CD8-positive, alpha-beta memory T cell (primary cell): ENCODE data around the gene ADAM17. TPM values are rescaled to one million over a fixed set of nuclear protein-coding genes. Genes with fewer than 3 reads are reported as not detected.

Experiments used
- CTCF ChIA-PET: fragments of 350-600 bp; sonication (Branson Sonifier 250); formaldehyde crosslinking; loops from one replicate; lab custom pipeline; 2021; ENCODE audit warnings: antibody characterized with exemption; lab: Charles Lee
- POLR2A ChIA-PET: fragments of 350-600 bp; sonication (Branson Sonifier 250); formaldehyde crosslinking; loops from one replicate; lab custom pipeline; 2021; ENCODE audit warnings: antibody characterized with exemption; lab: Charles Lee
- DNase-seq, 5 donors: peaks; one replicate each; pipeline versions ENCODE4 v3.0.0 to v3.0.0-alpha.2; 2020 to 2022; ENCODE audit warnings: mixed read lengths in 1 of 5
- H3K27ac ChIP-seq: one replicate; pipeline ENCODE4 v1.7.0; 2013; ENCODE audit warnings: low read depth, mild to moderate bottlenecking, low read length, moderate library complexity
- H3K27me3 ChIP-seq: 2 replicates; pipeline ENCODE4 v1.7.0; 2013; ENCODE audit warnings: low read length, mild to moderate bottlenecking; ENCODE audit not compliant: insufficient read depth, poor library complexity, severe bottlenecking
- H3K36me3 ChIP-seq: 2 replicates; pipeline ENCODE4 v1.7.0; 2013; ENCODE audit warnings: mild to moderate bottlenecking, low read length, moderate library complexity; ENCODE audit not compliant: insufficient read depth
- H3K4me1 ChIP-seq: 2 replicates; pipeline ENCODE4 v1.7.0; 2013; ENCODE audit warnings: mild to moderate bottlenecking, low read length, moderate library complexity; ENCODE audit not compliant: insufficient read depth
- H3K4me3 ChIP-seq: 2 replicates; pipeline ENCODE4 v1.7.0; 2013; ENCODE audit warnings: mild to moderate bottlenecking, low read length
- H3K9me3 ChIP-seq: 2 replicates; pipeline ENCODE4 v1.7.0; 2013; ENCODE audit warnings: mild to moderate bottlenecking, low read length
- H3K27ac Mint-ChIP-seq, 8 donors: one replicate each; pipeline ENCODE4 v1.8.0; 2020 to 2021; ENCODE audit warnings: mixed read lengths in 8 of 8, mild to moderate bottlenecking in 6 of 8, inconsistent platforms in 3 of 8, moderate library complexity in 3 of 8
- H3K27me3 Mint-ChIP-seq, 2 donors: one replicate each; pipeline ENCODE4 v1.8.0; 2020 to 2021; ENCODE audit warnings: mixed read lengths in 2 of 2, mild to moderate bottlenecking in 1 of 2, moderate library complexity in 1 of 2
- H3K36me3 Mint-ChIP-seq, 3 donors: one replicate each; pipeline ENCODE4 v1.8.0; 2020 to 2021; ENCODE audit warnings: mixed read lengths in 3 of 3, inconsistent platforms in 1 of 3, mild to moderate bottlenecking in 1 of 3
- H3K4me1 Mint-ChIP-seq, 3 donors: one replicate each; pipeline ENCODE4 v1.8.0; 2020 to 2021; ENCODE audit warnings: mixed read lengths in 3 of 3, inconsistent platforms in 1 of 3, mild to moderate bottlenecking in 1 of 3
- H3K4me3 Mint-ChIP-seq, 7 donors: one replicate each; pipeline ENCODE4 v1.8.0; 2020 to 2021; ENCODE audit warnings: mixed read lengths in 7 of 7, mild to moderate bottlenecking in 6 of 7, moderate library complexity in 4 of 7, inconsistent platforms in 2 of 7
- H3K9me3 Mint-ChIP-seq, 5 donors: one replicate each; pipeline ENCODE4 v1.8.0; 2020 to 2022; ENCODE audit warnings: mixed read lengths in 5 of 5, mild to moderate bottlenecking in 3 of 5, moderate library complexity in 2 of 5, inconsistent platforms in 1 of 5
- polyA plus RNA-seq: library from polyadenylated mRNA; unstranded; fragments of 300-500 nt; fragmentation: Illumina TruSeq; gene quantifications from one replicate; pipeline ENCODE4 v1.2.3, GENCODE V29; 2021
- total RNA-seq, 2 experiments: library from RNA; stranded (reverse); gene quantifications; one replicate each; pipeline ENCODE4 v1.2.3, GENCODE V29; 2021

The ADAM17 gene
- total and polyA plus RNA-seq, 3 experiments from 2014 or later: 12.6 to 20.9 (median 17.9) TPM

DNA sequence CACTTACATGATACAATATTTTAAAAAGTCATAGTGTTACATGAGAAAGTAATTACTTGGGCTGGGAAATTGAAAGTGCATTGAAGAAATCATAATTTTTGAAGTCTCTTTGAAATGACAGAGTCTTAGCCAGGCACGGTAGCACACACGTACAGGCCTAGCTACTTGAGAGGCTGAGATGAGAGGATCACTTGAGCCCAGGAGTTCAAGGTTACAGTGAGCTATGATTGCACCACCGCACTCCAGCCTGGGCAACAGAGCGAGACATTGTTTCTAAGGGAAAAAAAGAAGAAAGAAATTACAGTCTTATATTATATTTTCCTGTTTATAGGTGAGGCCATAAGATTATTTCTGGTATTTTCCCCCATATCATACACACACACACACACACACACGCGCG lies 90.5 kb downstream of the ADAM17 start:
- Mint-ChIP-seq H3K9me3 (no peaks in the 10 kb centered on the region), H3K4me3 (no peak overlapping the region), H3K27ac (peak overlapping the region in 1 of 8 donors; percentile 39), H3K4me1 (peaks cover 9 to 14% (median 13%) of the 10 kb centered on the region in 3 donors), H3K27me3 (no peaks in the 10 kb centered on the region), H3K36me3 (peaks cover 4 to 51% (median 8%) of the 10 kb centered on the region in 3 donors)
- ChIA-PET POLR2A (no interaction called here), CTCF (no interaction called here)
- no peak for DNase-seq
- Histone ChIP-seq H3K27ac (no peak overlapping the region), H3K9me3 (no peaks in the 10 kb centered on the region), H3K36me3 (no peaks in the 10 kb centered on the region), H3K4me1 (no peaks in the 10 kb centered on the region), H3K27me3 (no peaks in the 10 kb centered on the region), H3K4me3 (no peak overlapping the region)

- no peak overlapping the region for H3K4me3 Mint-ChIP-seq
- peak overlapping the region in 7 of 8 donors; percentile 8 to 78 (median 54) for H3K27ac Mint-ChIP-seq
- Histone ChIP-seq H3K27ac (no peak overlapping the region), H3K9me3 (no peaks in the 10 kb centered on the region), H3K36me3 (no peaks in the 10 kb centered on the region), H3K4me1 (no peaks in the 10 kb centered on the region), H3K27me3 (no peaks in the 10 kb centered on the region), H3K4me3 (no peak overlapping the region)
- no peak for DNase-seq
- ChIA-PET POLR2A (no interaction called here), CTCF (no interaction called here)
- H3K9me3 Mint-ChIP-seq: no peaks in the 10 kb centered on the region
- H3K27me3 Mint-ChIP-seq: no peaks in the 10 kb centered on the region
- peaks cover 9 to 14% (median 13%) of the 10 kb centered on the region in 3 donors for H3K4me1 Mint-ChIP-seq
- peaks cover 4 to 57% (median 13%) of the 10 kb centered on the region in 3 donors for H3K36me3 Mint-ChIP-seq
Observed at GRCh38 chr2:9463698-9464034, 92.0 kb downstream of the ADAM17 start.

DNA sequence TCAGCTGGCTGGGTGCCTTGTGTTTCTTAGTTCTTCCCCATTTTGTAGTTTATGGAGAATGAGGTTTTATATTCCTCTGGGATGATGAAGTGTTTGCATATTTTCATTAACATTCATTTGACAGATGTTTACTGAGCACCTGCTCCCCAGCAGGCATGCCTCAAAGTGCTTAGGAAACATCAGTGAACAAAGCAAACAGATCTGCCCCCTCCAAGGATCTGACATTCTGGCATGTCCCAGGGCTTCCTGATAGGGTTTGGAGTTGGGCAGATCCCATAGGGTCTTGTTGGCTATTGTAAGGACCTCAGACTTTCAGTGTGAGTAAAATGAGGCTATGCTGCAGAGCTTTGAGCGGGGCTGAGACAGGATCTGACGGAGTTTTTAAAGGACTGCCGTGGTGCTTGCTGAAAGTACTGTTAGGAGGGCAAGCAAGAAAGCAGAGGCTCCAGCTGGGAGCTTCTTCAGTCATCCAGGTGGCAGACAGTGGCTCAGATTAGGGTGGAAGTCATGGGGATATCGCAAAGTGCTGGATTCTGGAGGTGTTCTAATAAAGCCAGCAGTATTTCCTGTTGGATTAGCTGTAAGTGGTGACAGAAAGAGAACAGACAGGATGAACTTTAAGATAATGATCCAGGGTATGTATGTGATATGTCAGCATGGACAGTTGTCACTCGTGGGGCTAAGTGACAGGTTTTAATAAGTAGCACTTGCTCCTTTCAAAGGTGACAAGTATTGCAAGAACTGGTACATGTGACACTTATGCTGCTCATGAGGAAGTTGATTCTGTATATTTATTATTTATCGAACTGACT lies 92.5 kb downstream of the ADAM17 start:
- H3K4me1 ChIP-seq: no peaks in the 10 kb centered on the region
- ChIA-PET POLR2A (no interaction called here), CTCF (no interaction called here)
- no peak overlapping the region for H3K4me3 ChIP-seq
- DNase-seq: no peak
- Mint-ChIP-seq H3K36me3 (peaks cover 4 to 56% (median 13%) of the 10 kb centered on the region in 3 donors), H3K4me3 (no peak overlapping the region), H3K27ac (peak overlapping the region in 7 of 8 donors; percentile 8 to 78 (median 65)), H3K9me3 (no peaks in the 10 kb centered on the region), H3K4me1 (peaks cover 9 to 14% (median 13%) of the 10 kb centered on the region in 3 donors), H3K27me3 (no peaks in the 10 kb centered on the region)
- no peak overlapping the region for H3K27ac ChIP-seq
- no peaks in the 10 kb centered on the region for H3K27me3 ChIP-seq
- H3K9me3 ChIP-seq: no peaks in the 10 kb centered on the region
- no peaks in the 10 kb centered on the region for H3K36me3 ChIP-seq

GRCh38 chr2:9462313-9462712 lies 93.3 kb downstream of the ADAM17 start:
- Histone ChIP-seq H3K4me3 (no peak overlapping the region), H3K27me3 (no peaks in the 10 kb centered on the region), H3K36me3 (no peaks in the 10 kb centered on the region), H3K9me3 (no peaks in the 10 kb centered on the region), H3K27ac (no peak overlapping the region), H3K4me1 (no peaks in the 10 kb centered on the region)
- peaks cover 4 to 58% (median 14%) of the 10 kb centered on the region in 3 donors for H3K36me3 Mint-ChIP-seq
- no peak for DNase-seq
- H3K9me3 Mint-ChIP-seq: no peaks in the 10 kb centered on the region
- H3K27me3 Mint-ChIP-seq: no peaks in the 10 kb centered on the region
- ChIA-PET CTCF (no interaction called here), POLR2A (no interaction called here)
- H3K27ac Mint-ChIP-seq: peak overlapping the region in 3 of 8 donors; percentile 54 to 79 (median 76)
- peaks cover 9 to 14% (median 13%) of the 10 kb centered on the region in 3 donors for H3K4me1 Mint-ChIP-seq
- no peak overlapping the region for H3K4me3 Mint-ChIP-seq

DNA sequence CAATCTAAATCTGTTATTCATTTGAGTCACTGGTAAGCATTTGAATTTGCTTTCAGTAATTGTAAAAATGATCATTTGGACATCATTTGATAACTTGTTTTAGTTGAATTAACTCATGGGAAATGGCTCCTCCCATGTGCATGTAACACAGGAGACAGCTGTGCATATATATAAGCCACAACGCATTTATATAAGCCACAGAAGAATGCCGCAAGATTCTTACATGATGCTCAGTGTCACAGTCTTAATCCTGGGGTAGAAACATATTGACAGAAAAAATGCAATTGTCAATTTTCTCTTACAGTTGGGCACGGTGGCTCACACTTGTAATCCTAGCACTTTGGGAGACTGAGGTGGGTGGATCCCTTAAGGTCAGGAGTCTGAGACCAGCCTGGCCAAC lies 94.6 kb downstream of the ADAM17 start:
- H3K27me3 Mint-ChIP-seq: no peaks in the 10 kb centered on the region

DNA sequence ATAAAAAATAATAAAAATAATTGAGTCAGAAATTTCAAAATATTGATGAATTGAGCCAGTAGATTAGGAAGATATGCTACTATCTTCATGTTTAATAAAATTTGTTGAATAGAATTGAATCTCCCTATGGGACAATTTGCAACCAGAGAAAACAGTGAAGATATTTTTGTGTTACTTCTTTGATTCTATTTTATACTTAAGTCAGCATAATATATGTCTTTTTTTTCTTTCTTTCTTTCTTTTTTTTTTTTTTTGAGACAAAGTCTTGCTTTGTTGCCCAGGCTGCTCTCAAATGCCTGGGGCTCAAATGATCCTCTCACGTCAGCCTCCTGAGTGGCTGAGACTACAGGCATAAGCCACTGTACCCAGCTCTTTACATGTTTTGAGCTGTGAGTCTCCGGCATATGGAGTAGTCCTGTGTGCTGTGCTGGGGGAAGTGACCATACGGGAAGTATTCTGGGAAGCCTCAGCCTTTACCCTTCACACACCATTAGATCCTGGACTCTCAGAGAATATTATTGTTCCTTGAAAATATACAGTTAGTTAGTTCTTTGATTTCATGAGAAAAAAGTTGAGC lies 95.1 kb downstream of the ADAM17 start:
- H3K4me1 Mint-ChIP-seq: peaks cover 9 to 14% (median 13%) of the 10 kb centered on the region in 3 donors
- H3K9me3 ChIP-seq: no peaks in the 10 kb centered on the region
- ChIA-PET POLR2A (no interaction called here), CTCF (no interaction called here)
- peaks cover 4 to 63% (median 14%) of the 10 kb centered on the region in 3 donors for H3K36me3 Mint-ChIP-seq
- H3K36me3 ChIP-seq: peaks cover 9% of the 10 kb centered on the region
- peak overlapping the region in 1 of 8 donors; percentile 22 for H3K27ac Mint-ChIP-seq
- DNase-seq: no peak
- H3K9me3 Mint-ChIP-seq: no peaks in the 10 kb centered on the region
- H3K4me1 ChIP-seq: no peaks in the 10 kb centered on the region
- H3K27ac ChIP-seq: no peak overlapping the region
- no peak overlapping the region for H3K4me3 ChIP-seq
- no peaks in the 10 kb centered on the region for H3K27me3 Mint-ChIP-seq
- no peak overlapping the region for H3K4me3 Mint-ChIP-seq
- H3K27me3 ChIP-seq: no peaks in the 10 kb centered on the region

More for the DNA sequence above, 94.6 kb downstream of the ADAM17 start:
- CTCF ChIA-PET: no interaction called here
- no peak overlapping the region for H3K4me3 Mint-ChIP-seq
- no peaks in the 10 kb centered on the region for H3K9me3 Mint-ChIP-seq
- H3K36me3 Mint-ChIP-seq: peaks cover 4 to 63% (median 14%) of the 10 kb centered on the region in 3 donors
- Histone ChIP-seq H3K4me3 (no peak overlapping the region), H3K27me3 (no peaks in the 10 kb centered on the region), H3K36me3 (peaks cover 7% of the 10 kb centered on the region), H3K27ac (no peak overlapping the region), H3K4me1 (no peaks in the 10 kb centered on the region), H3K9me3 (no peaks in the 10 kb centered on the region)
- no peak overlapping the region for H3K27ac Mint-ChIP-seq
- no peak for DNase-seq
- H3K4me1 Mint-ChIP-seq: peaks cover 9 to 14% (median 13%) of the 10 kb centered on the region in 3 donors
- POLR2A ChIA-PET: no interaction called here

GRCh38 chr2:9451231-9451630 lies 104.4 kb downstream of the ADAM17 start:
- Histone ChIP-seq H3K27me3 (no peaks in the 10 kb centered on the region), H3K4me1 (no peaks in the 10 kb centered on the region), H3K36me3 (peaks cover 7% of the 10 kb centered on the region), H3K9me3 (no peaks in the 10 kb centered on the region), H3K4me3 (no peak overlapping the region), H3K27ac (no peak overlapping the region)
- H3K36me3 Mint-ChIP-seq: peaks cover 3 to 65% (median 17%) of the 10 kb centered on the region in 3 donors
- no peak for DNase-seq
- H3K4me1 Mint-ChIP-seq: no peaks in the 10 kb centered on the region
- no peaks in the 10 kb centered on the region for H3K27me3 Mint-ChIP-seq
- H3K9me3 Mint-ChIP-seq: no peaks in the 10 kb centered on the region
- H3K4me3 Mint-ChIP-seq: no peak overlapping the region
- no peak overlapping the region for H3K27ac Mint-ChIP-seq
- CTCF ChIA-PET: no interaction called here
- POLR2A ChIA-PET: interaction anchor here (0.7 kb wide), 1 partner anchor 391 kb away, joined by 3 read pairs; no protein-coding TSS in a partner anchor

DNA sequence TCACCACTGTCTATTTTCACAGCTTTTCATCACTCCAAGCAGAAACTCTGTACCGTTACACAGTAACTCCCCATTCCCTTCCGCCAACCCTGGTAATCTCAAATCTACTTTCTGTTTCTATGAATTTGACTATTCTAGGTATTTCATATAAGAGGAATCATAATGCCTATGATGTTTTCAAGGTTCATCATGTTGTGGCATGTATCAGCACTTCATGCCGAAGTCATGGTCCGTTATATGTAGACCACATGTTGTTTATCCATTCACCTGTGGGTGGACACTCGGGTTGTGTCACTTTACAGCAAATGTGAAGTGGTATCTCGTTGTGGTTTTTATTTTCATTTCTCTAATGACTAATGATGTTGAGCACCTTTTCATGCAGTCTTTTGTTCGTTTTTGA lies 110.5 kb downstream of the ADAM17 start:
- H3K4me1 Mint-ChIP-seq: peaks cover 0 to 21% (median 20%) of the 10 kb centered on the region in 3 donors
- no peak overlapping the region for H3K27ac ChIP-seq
- H3K27me3 Mint-ChIP-seq: no peaks in the 10 kb centered on the region
- peaks cover 10% of the 10 kb centered on the region for H3K36me3 ChIP-seq
- POLR2A ChIA-PET: no interaction called here
- no peaks in the 10 kb centered on the region for H3K4me1 ChIP-seq
- DNase-seq: no peak
- H3K9me3 ChIP-seq: no peaks in the 10 kb centered on the region
- peak overlapping the region in 3 of 7 donors; percentile 7 to 57 (median 31) for H3K4me3 Mint-ChIP-seq
- H3K27ac Mint-ChIP-seq: peak overlapping the region in 2 of 8 donors; percentile 32 to 76
- no peaks in the 10 kb centered on the region for H3K27me3 ChIP-seq
- H3K9me3 Mint-ChIP-seq: peaks cover 0 to 2% (median 0%) of the 10 kb centered on the region in 5 donors
- no peak overlapping the region for H3K4me3 ChIP-seq
- H3K36me3 Mint-ChIP-seq: peaks cover 11 to 73% (median 23%) of the 10 kb centered on the region in 3 donors
- CTCF ChIA-PET: no interaction called here
